Hepatocyte (in vitro differentiated cells): ENCODE results near the gene PRELID1. TPM values are rescaled to one million over a fixed set of nuclear protein-coding genes. Genes with fewer than 3 reads are reported as not detected.

ENCODE experiments used
- DNase-seq: peaks from one replicate; pipeline ENCODE4 v3.0.0-alpha.2; 2016; ENCODE audit warnings: low spot score
- H2AFZ ChIP-seq: fragments of 200-600 bp; sonication (generic); 2 replicates; pipeline ENCODE4 v1.6.0; 2016; ENCODE audit warnings: antibody characterized with exemption, mild to moderate bottlenecking
- H3K27ac ChIP-seq: fragments of 200-600 bp; sonication (generic); 2 replicates; pipeline ENCODE4 v1.5.1; 2016; ENCODE audit warnings: mild to moderate bottlenecking
- H3K27me3 ChIP-seq: fragments of 200-600 bp; sonication (generic); 2 replicates; pipeline ENCODE4 v1.6.1; 2016
- H3K36me3 ChIP-seq: fragments of 200-600 bp; sonication (generic); replicated peaks from 2 replicates; pipeline ENCODE4 v1.5.1; 2016; ENCODE audit warnings: low read depth; ENCODE audit not compliant: insufficient read depth
- H3K4me1 ChIP-seq: fragments of 200-600 bp; sonication (generic); 2 replicates; pipeline ENCODE4 v1.5.1; 2016; ENCODE audit warnings: mild to moderate bottlenecking, moderate library complexity; ENCODE audit not compliant: insufficient read depth
- H3K4me2 ChIP-seq: fragments of 200-600 bp; sonication (generic); 2 replicates; pipeline ENCODE4 v1.6.0; 2016
- H3K4me3 ChIP-seq: fragments of 200-600 bp; sonication (generic); 2 replicates; pipeline ENCODE4 v1.5.1; 2016; ENCODE audit warnings: mild to moderate bottlenecking
- H3K79me2 ChIP-seq: fragments of 200-600 bp; sonication (generic); 2 replicates; pipeline ENCODE4 v1.6.0; 2017; ENCODE audit warnings: mild to moderate bottlenecking
- H3K9me2 ChIP-seq: fragments of 200-600 bp; sonication (generic); replicated peaks from 2 replicates; pipeline ENCODE4 v1.6.0; 2017; ENCODE audit warnings: mild to moderate bottlenecking; ENCODE audit not compliant: insufficient read depth
- H3K9me3 ChIP-seq: fragments of 200-600 bp; sonication (generic); 2 replicates; pipeline ENCODE4 v1.5.1; 2016; ENCODE audit warnings: low read depth, mild to moderate bottlenecking
- H4K20me1 ChIP-seq: fragments of 200-600 bp; sonication (generic); 2 replicates; pipeline ENCODE4 v1.6.0; 2016; ENCODE audit warnings: mild to moderate bottlenecking; ENCODE audit not compliant: insufficient read depth, poor library complexity, severe bottlenecking
- EZH2 ChIP-seq: fragments of 200-600 bp; sonication (generic); IDR thresholded peaks from 2 replicates; pipeline ENCODE4 v1.6.1; 2016; ENCODE audit warnings: antibody characterized with exemption, mild to moderate bottlenecking, borderline replicate concordance
- EZH2phosphoT487 ChIP-seq: fragments of 200-600 bp; sonication (generic); IDR thresholded peaks from one replicate; pipeline ENCODE4 v1.6.1; 2018; ENCODE audit warnings: antibody characterized with exemption, mild to moderate bottlenecking, low read depth, moderate library complexity; ENCODE audit not compliant: unreplicated experiment, severe bottlenecking
- WGBS: methylation state at CpG from one replicate; pipeline ENCODE4 v1.1.6; 2016; ENCODE audit warnings: low lambda C conversion rate; ENCODE audit errors: missing lambda C conversion rate; 5-methylcytosine and 5-hydroxymethylcytosine counted together
- polyA plus RNA-seq: library from polyadenylated mRNA; unstranded; fragments of >200 nt; fragmentation: Nextera tagmentation; extraction: Ambion mirVana; gene quantifications from 2 replicates; pipeline ENCODE4 v1.2.1, GENCODE V29; 2016
- total RNA-seq: library from RNA; depleted of rRNA; stranded (reverse); fragments of >200 nt; gene quantifications from 2 replicates; pipeline ENCODE4 v1.2.3, GENCODE V29; 2014
- TF ChIP-seq, protein P1 (sequence below): fragments of 200-600 bp; sonication (generic); IDR thresholded peaks from 2 replicates; pipeline ENCODE4 v1.5.1; 2016; ENCODE audit warnings: antibody characterized with exemption, mild to moderate bottlenecking; ENCODE audit not compliant: poor library complexity

The PRELID1 gene
- total and polyA plus RNA-seq, 2 experiments from 2014 or later: 228 to 282 TPM

DNA sequence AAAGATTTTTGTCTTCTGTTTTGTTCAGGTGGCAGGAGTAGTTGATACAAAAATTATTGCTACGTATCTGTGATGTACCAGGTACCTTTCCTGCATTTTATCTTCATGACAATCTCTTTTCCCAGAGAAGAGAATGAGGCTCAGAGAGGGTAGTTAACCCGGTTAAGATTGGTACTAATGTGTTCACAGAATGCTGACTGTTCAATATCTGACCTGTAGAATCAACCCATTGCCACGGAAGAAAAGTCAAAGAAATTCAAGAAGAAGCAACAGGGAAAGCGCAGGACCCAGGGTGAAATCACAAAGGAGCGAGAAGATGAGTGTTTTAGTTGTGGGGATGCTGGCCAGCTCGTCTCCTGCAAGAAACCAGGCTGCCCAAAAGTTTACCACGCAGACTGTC, 11.9 kb upstream of the PRELID1 start:
- H3K27me3 ChIP-seq: no peaks in the 10 kb centered on the region
- H3K4me3 ChIP-seq: no peak overlapping the region
- TF ChIP-seq EZH2 (no peak), EZH2phosphoT487 (no peak)
- TF ChIP-seq, protein P1, sequence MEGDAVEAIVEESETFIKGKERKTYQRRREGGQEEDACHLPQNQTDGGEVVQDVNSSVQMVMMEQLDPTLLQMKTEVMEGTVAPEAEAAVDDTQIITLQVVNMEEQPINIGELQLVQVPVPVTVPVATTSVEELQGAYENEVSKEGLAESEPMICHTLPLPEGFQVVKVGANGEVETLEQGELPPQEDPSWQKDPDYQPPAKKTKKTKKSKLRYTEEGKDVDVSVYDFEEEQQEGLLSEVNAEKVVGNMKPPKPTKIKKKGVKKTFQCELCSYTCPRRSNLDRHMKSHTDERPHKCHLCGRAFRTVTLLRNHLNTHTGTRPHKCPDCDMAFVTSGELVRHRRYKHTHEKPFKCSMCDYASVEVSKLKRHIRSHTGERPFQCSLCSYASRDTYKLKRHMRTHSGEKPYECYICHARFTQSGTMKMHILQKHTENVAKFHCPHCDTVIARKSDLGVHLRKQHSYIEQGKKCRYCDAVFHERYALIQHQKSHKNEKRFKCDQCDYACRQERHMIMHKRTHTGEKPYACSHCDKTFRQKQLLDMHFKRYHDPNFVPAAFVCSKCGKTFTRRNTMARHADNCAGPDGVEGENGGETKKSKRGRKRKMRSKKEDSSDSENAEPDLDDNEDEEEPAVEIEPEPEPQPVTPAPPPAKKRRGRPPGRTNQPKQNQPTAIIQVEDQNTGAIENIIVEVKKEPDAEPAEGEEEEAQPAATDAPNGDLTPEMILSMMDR: no peak
- no peaks in the 10 kb centered on the region for H3K9me3 ChIP-seq
- DNase-seq: no peak
- H3K27ac ChIP-seq: no peak overlapping the region
- no peaks in the 10 kb centered on the region for H4K20me1 ChIP-seq
- no peak overlapping the region for H2AFZ ChIP-seq
- H3K4me2 ChIP-seq: no peak overlapping the region
- H3K36me3 ChIP-seq: no peaks in the 10 kb centered on the region
- H3K9me2 ChIP-seq: no peaks in the 10 kb centered on the region
- H3K79me2 ChIP-seq: no peaks in the 10 kb centered on the region
- no peaks in the 10 kb centered on the region for H3K4me1 ChIP-seq
- WGBS: 95% methylated on average over 7 of the region's 7 CpGs

DNA sequence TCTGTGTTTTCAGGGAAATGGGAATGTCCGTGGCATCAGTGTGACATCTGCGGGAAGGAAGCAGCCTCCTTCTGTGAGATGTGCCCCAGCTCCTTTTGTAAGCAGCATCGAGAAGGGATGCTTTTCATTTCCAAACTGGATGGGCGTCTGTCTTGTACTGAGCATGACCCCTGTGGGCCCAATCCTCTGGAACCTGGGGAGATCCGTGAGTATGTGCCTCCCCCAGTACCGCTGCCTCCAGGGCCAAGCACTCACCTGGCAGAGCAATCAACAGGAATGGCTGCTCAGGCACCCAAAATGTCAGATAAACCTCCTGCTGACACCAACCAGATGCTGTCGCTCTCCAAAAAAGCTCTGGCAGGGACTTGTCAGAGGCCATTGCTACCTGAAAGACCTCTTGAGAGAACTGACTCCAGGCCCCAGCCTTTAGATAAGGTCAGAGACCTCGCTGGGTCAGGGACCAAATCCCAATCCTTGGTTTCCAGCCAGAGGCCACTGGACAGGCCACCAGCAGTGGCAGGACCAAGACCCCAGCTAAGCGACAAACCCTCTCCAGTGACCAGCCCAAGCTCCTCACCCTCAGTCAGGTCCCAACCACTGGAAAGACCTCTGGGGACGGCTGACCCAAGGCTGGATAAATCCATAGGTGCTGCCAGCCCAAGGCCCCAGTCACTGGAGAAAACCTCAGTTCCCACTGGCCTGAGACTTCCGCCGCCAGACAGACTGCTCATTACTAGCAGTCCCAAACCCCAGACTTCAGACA, 9.6 kb upstream of the PRELID1 start:
- 96% methylated on average over 12 of the region's 12 CpGs for WGBS
- H3K36me3 ChIP-seq: no peaks in the 10 kb centered on the region

DNA sequence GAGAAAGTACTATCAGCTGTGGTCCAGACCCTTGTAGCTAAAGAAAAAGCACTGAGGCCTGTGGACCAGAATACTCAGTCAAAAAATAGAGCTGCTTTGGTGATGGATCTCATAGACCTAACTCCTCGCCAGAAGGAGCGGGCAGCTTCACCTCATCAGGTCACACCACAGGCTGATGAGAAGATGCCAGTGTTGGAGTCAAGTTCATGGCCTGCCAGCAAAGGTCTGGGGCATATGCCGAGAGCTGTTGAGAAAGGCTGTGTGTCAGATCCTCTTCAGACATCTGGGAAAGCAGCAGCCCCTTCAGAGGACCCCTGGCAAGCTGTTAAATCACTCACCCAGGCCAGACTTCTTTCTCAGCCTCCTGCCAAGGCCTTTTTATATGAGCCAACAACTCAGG, 9.0 kb upstream of the PRELID1 start:
- whole genome bisulfite sequencing: 92% methylated on average over 3 of the region's 3 CpGs
- no peaks in the 10 kb centered on the region for H3K9me3 ChIP-seq
- peaks cover 4% of the 10 kb centered on the region for H3K79me2 ChIP-seq
- no peaks in the 10 kb centered on the region for H3K36me3 ChIP-seq
- H3K4me1 ChIP-seq: peaks cover 2% of the 10 kb centered on the region
- no peak for DNase-seq
- TF ChIP-seq EZH2phosphoT487: no peak
- no peak for TF ChIP-seq EZH2
- TF ChIP-seq, protein P1: no peak
- H3K4me2 ChIP-seq: no peak overlapping the region
- no peak overlapping the region for H3K4me3 ChIP-seq
- no peak overlapping the region for H2AFZ ChIP-seq
- no peaks in the 10 kb centered on the region for H4K20me1 ChIP-seq
- H3K9me2 ChIP-seq: no peaks in the 10 kb centered on the region
- no peak overlapping the region for H3K27ac ChIP-seq
- H3K27me3 ChIP-seq: no peaks in the 10 kb centered on the region

More for the DNA sequence above, 9.6 kb upstream of the PRELID1 start:
- H3K27ac ChIP-seq: no peak overlapping the region
- no peak overlapping the region for H3K4me3 ChIP-seq
- no peak overlapping the region for H3K4me2 ChIP-seq
- no peaks in the 10 kb centered on the region for H3K9me2 ChIP-seq
- H3K4me1 ChIP-seq: no peaks in the 10 kb centered on the region
- DNase-seq: no peak
- no peak for TF ChIP-seq EZH2phosphoT487
- TF ChIP-seq EZH2: no peak
- TF ChIP-seq, protein P1: no peak
- no peaks in the 10 kb centered on the region for H3K27me3 ChIP-seq
- H4K20me1 ChIP-seq: no peaks in the 10 kb centered on the region
- no peak overlapping the region for H2AFZ ChIP-seq
- peaks cover 4% of the 10 kb centered on the region for H3K79me2 ChIP-seq
- H3K9me3 ChIP-seq: no peaks in the 10 kb centered on the region
